Endothelial cell of hepatic sinusoid (primary cell): ENCODE data around the gene CCNH.

Experiments used
- in situ Hi-C: cut with HindIII; loops from 2 replicates; pipeline ENCODE4 v1.10.0; 2017; ENCODE audit warnings: low sequenced_read_pairs

The CCNH gene

GRCh38 chr5:87403899-87404298 is 8.8 kb downstream of the CCNH start:
- in situ Hi-C loops = no loop called here

- in situ Hi-C loops = no loop called here
Measured at GRCh38 chr5:87403409-87403808, 9.3 kb downstream of the CCNH start.

GRCh38 chr5:87401626-87402025 is 11.1 kb downstream of the CCNH start:
- in situ Hi-C loops = no loop called here

GRCh38 chr5:87400305-87400899 is 12.3 kb downstream of the CCNH start:
- in situ Hi-C loops = no loop called here

- in situ Hi-C loops = no loop called here
Measured at GRCh38 chr5:87399720-87400119, 13.0 kb downstream of the CCNH start.

GRCh38 chr5:87398981-87399614 is 13.6 kb downstream of the CCNH start:
- in situ Hi-C loops = no loop called here

- in situ Hi-C loops = no loop called here
Measured at GRCh38 chr5:87394411-87395165, 18.1 kb downstream of the CCNH start.

- in situ Hi-C loops = no loop called here
Measured at GRCh38 chr5:87393331-87393730, 19.4 kb downstream of the CCNH start.

- in situ Hi-C loops = no loop called here
Measured at GRCh38 chr5:87392801-87393200, 19.9 kb downstream of the CCNH start.

- in situ Hi-C loops = no loop called here
Measured at GRCh38 chr5:87392170-87392569, 20.6 kb downstream of the CCNH start.

- in situ Hi-C loops = no loop called here
Measured at GRCh38 chr5:87390576-87391199, 22.0 kb downstream of the CCNH start.

GRCh38 chr5:87390075-87390474 is 22.7 kb downstream of the CCNH start:
- in situ Hi-C loops = no loop called here

- in situ Hi-C loops = no loop called here
Measured at GRCh38 chr5:87389296-87390034, 23.3 kb downstream of the CCNH start.

- in situ Hi-C loops = no loop called here
Measured at GRCh38 chr5:87388129-87388528, 24.6 kb downstream of the CCNH start.

- in situ Hi-C loops = no loop called here
Measured at GRCh38 chr5:87385802-87386201, 26.9 kb downstream of the CCNH start.

- in situ Hi-C loops = no loop called here
Measured at GRCh38 chr5:87383216-87383615, 29.5 kb downstream of the CCNH start.

- in situ Hi-C loops = no loop called here
Measured at GRCh38 chr5:87382224-87382623, 30.5 kb downstream of the CCNH start.

- in situ Hi-C loops = no loop called here
Measured at GRCh38 chr5:87372705-87373104, 40.0 kb downstream of the CCNH start.

- in situ Hi-C loops = loop anchor here (5.0 kb wide), 1 partner anchor 37 kb away; no protein-coding TSS in a partner anchor
Measured at GRCh38 chr5:87369431-87369830, 43.3 kb downstream of the CCNH start.

GRCh38 chr5:87368601-87369000 is 44.1 kb downstream of the CCNH start:
- in situ Hi-C loops = loop anchor here (5.0 kb wide), 1 partner anchor 36 kb away; no protein-coding TSS in a partner anchor

GRCh38 chr5:87367243-87367642 is 45.5 kb downstream of the CCNH start:
- in situ Hi-C loops = loop anchor here (5.0 kb wide), 1 partner anchor 35 kb away; no protein-coding TSS in a partner anchor
